ENCODE results near the gene SP4.

The SP4 gene

GRCh38 chr7:21427871-21428658 lies at the start of gene SP4:
Gene SP4 (plus strand): TSS chr7:21428083. CDS start chr7:21428252, 169 bp downstream.
- peak; percentile 59 for DNase-seq

GRCh38 chr7:21383227-21384220 lies 44.4 kb upstream of the SP4 start:
- no peak for DNase-seq

- DNase-seq = no peak
These were observed 33.9 kb upstream of the SP4 start for GRCh38 chr7:21393937-21394336.

GRCh38 chr7:21401944-21402343 lies 25.9 kb upstream of the SP4 start:
- no peak for DNase-seq

- no peak for DNase-seq
These were observed 19.9 kb upstream of the SP4 start for GRCh38 chr7:21407796-21408480.

- no peak for DNase-seq
These were observed 19.4 kb upstream of the SP4 start for GRCh38 chr7:21408481-21408820.

- no peak for DNase-seq
These were observed 15.5 kb upstream of the SP4 start for GRCh38 chr7:21412410-21412851.

- DNase-seq = no peak
These were observed 14.9 kb upstream of the SP4 start for GRCh38 chr7:21412957-21413356.

- DNase-seq = no peak
These were observed 14.4 kb upstream of the SP4 start for GRCh38 chr7:21413502-21413901.

GRCh38 chr7:21414795-21415393 lies 13.0 kb upstream of the SP4 start:
- no peak for DNase-seq

- DNase-seq = no peak
These were observed 10.2 kb upstream of the SP4 start for GRCh38 chr7:21417647-21418046.

- no peak for DNase-seq
These were observed 5.1 kb upstream of the SP4 start for GRCh38 chr7:21422751-21423150.

GRCh38 chr7:21425290-21425689 lies 2.6 kb upstream of the SP4 start:
- DNase-seq = no peak

GRCh38 chr7:21426286-21427181 lies 1.3 kb upstream of the SP4 start:
- no peak for DNase-seq

GRCh38 chr7:21427182-21427870 lies 557 bp upstream of the SP4 start:
- DNase-seq = peak; percentile 99

GRCh38 chr7:21428659-21428941 lies 717 bp downstream of the SP4 start:
- DNase-seq = no peak

- DNase-seq = no peak
These were observed 1.1 kb downstream of the SP4 start for GRCh38 chr7:21429021-21429420.

GRCh38 chr7:21429786-21430574 lies 2.1 kb downstream of the SP4 start:
- DNase-seq = peak; percentile 23

- peak; percentile 14 for DNase-seq
These were observed 2.7 kb downstream of the SP4 start for GRCh38 chr7:21430575-21430954.

GRCh38 chr7:21443149-21443841 lies 15.4 kb downstream of the SP4 start:
- no peak for DNase-seq

All from retina (tissue), 1 donor.